Fibroblast of lung (primary cell): ENCODE measurements around the gene DIP2C. TPM values are rescaled to one million over a fixed set of nuclear protein-coding genes. Genes with fewer than 3 reads are reported as not detected.

Experiments
- DNase-seq, 2 donors: peaks; one replicate each; pipeline versions ENCODE4 v3.0.0 to v3.0.0-alpha.2; 2010; ENCODE audit warnings: low read depth in 2 of 2
- H2AFZ ChIP-seq: 2 replicates; pipeline ENCODE4 v1.5.1; 2012; ENCODE audit warnings: low read length, control low read depth, inconsistent platforms
- H3K27ac ChIP-seq: 2 replicates; pipeline ENCODE4 v1.5.1; 2011; ENCODE audit warnings: low read length, control low read depth; ENCODE audit not compliant: insufficient read depth
- H3K27me3 ChIP-seq: 2 replicates; pipeline ENCODE4 v1.5.1; 2011; ENCODE audit warnings: mild to moderate bottlenecking, low read length; ENCODE audit not compliant: control insufficient read depth, insufficient read depth
- H3K36me3 ChIP-seq: 2 replicates; pipeline ENCODE4 v1.5.1; 2011; ENCODE audit warnings: low read length; ENCODE audit not compliant: control insufficient read depth, insufficient read depth
- H3K4me1 ChIP-seq: 2 replicates; pipeline ENCODE4 v1.5.1; 2011; ENCODE audit warnings: low read length; ENCODE audit not compliant: control insufficient read depth, insufficient read depth; ENCODE audit errors: extremely low read depth
- H3K4me2 ChIP-seq: 2 replicates; pipeline ENCODE4 v1.5.1; 2011; ENCODE audit warnings: low read length, control low read depth; ENCODE audit not compliant: insufficient read depth; ENCODE audit errors: extremely low read depth
- H3K4me3 ChIP-seq, 4 experiments: fragments of 200-600 bp in 1 of 4; sonication (generic) in 1 of 4; replicated peaks in 1 of 4; 2 replicates each; pipeline ENCODE4 v1.5.1; 2011 to 2016; ENCODE audit warnings: low read length in 4 of 4, low read depth in 3 of 4, mild to moderate bottlenecking in 3 of 4, control low read depth in 2 of 4, inconsistent platforms in 1 of 4, mixed read lengths in 1 of 4; ENCODE audit not compliant: insufficient read depth in 1 of 4; ENCODE audit errors: control extremely low read depth in 1 of 4
- H3K79me2 ChIP-seq: 2 replicates; pipeline ENCODE4 v1.5.1; 2012; ENCODE audit warnings: mild to moderate bottlenecking, low read length, inconsistent platforms; ENCODE audit not compliant: control insufficient read depth, insufficient read depth
- H3K9ac ChIP-seq: 2 replicates; pipeline ENCODE4 v1.5.1; 2011; ENCODE audit warnings: mild to moderate bottlenecking, low read length, control low read depth; ENCODE audit not compliant: insufficient read depth
- H3K9me3 ChIP-seq: 2 replicates; pipeline ENCODE4 v1.5.1; 2012; ENCODE audit warnings: low read depth, low read length; ENCODE audit not compliant: control insufficient read depth, insufficient read depth
- H4K20me1 ChIP-seq: 2 replicates; pipeline ENCODE4 v1.5.1; 2011; ENCODE audit warnings: low read length; ENCODE audit not compliant: control insufficient read depth, insufficient read depth; ENCODE audit errors: extremely low read depth
- EZH2 ChIP-seq: IDR thresholded peaks from 2 replicates; pipeline ENCODE4 v1.5.1; 2012; ENCODE audit warnings: low read length, control low read depth, mild to moderate bottlenecking; ENCODE audit errors: missing control alignments
- polyA plus RNA-seq, 2 donors: library from polyadenylated mRNA; depleted of rRNA in 1 of 2; stranded (reverse) in 1 of 2; unstranded in 1 of 2; fragments of >200 nt; gene quantifications; 2 replicates each; pipeline ENCODE4 v1.2.1, GENCODE V29; 2011 to 2012; ENCODE audit warnings: missing spikeins in 1 of 2
- total RNA-seq: library from RNA; depleted of rRNA; stranded (reverse); fragments of >200 nt; gene quantifications from 2 replicates; pipeline ENCODE4 v1.2.1, GENCODE V29; 2014
- TF ChIP-seq, protein P1 (sequence below), 2 donors: IDR thresholded peaks in 1 of 2; conservative IDR thresholded peaks in 1 of 2; 1 replicate in 1 of 2; 2 replicates in 1 of 2; pipeline ENCODE4 v1.5.1; 2011 to 2012; ENCODE audit warnings: low read length in 2 of 2, control low read depth in 1 of 2, inconsistent platforms in 1 of 2, low read depth in 1 of 2, mild to moderate bottlenecking in 1 of 2

The DIP2C gene
- total and polyA plus RNA-seq, 2 donors (not counting 1 experiment from before 2014, with no cell fraction given): 10.7 to 18.3 TPM

DNA sequence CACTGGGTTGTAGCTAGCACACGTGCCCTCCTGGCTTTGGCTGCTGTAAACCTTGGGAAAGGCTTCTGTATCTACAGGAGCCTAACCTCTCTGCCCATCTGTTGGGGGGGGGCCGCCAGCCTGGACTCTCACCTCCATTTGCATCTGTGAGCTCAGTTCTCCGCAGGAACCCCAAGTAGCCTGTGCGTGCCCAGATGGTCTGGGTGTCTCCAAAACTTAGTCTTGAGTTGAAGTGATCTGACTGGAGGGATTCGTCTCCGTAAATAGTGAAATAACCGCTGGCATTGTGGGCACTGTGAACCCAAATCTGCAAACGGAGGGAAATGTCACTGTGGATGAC lies 406.4 kb downstream of the DIP2C start:
- TF ChIP-seq, protein P1, sequence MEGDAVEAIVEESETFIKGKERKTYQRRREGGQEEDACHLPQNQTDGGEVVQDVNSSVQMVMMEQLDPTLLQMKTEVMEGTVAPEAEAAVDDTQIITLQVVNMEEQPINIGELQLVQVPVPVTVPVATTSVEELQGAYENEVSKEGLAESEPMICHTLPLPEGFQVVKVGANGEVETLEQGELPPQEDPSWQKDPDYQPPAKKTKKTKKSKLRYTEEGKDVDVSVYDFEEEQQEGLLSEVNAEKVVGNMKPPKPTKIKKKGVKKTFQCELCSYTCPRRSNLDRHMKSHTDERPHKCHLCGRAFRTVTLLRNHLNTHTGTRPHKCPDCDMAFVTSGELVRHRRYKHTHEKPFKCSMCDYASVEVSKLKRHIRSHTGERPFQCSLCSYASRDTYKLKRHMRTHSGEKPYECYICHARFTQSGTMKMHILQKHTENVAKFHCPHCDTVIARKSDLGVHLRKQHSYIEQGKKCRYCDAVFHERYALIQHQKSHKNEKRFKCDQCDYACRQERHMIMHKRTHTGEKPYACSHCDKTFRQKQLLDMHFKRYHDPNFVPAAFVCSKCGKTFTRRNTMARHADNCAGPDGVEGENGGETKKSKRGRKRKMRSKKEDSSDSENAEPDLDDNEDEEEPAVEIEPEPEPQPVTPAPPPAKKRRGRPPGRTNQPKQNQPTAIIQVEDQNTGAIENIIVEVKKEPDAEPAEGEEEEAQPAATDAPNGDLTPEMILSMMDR (conservative IDR thresholded peaks at IDR 0.05 in 1 of 2, IDR thresholded peaks at IDR 0.05 in 1 of 2; ENCODE audit: low read depth in 1 of 2, low read length in 2 of 2): no peak
- no peak for TF ChIP-seq EZH2
- H3K4me3 ChIP-seq: no peak overlapping the region
- H3K79me2 ChIP-seq: no peaks in the 10 kb centered on the region
- peaks cover 9% of the 10 kb centered on the region for H3K4me1 ChIP-seq
- H3K9ac ChIP-seq: no peak overlapping the region
- no peak overlapping the region for H2AFZ ChIP-seq
- H3K27ac ChIP-seq: no peak overlapping the region
- no peak overlapping the region for H3K4me2 ChIP-seq
- no peaks in the 10 kb centered on the region for H3K27me3 ChIP-seq
- no peak for DNase-seq
- no peaks in the 10 kb centered on the region for H3K9me3 ChIP-seq
- no peaks in the 10 kb centered on the region for H4K20me1 ChIP-seq
- H3K36me3 ChIP-seq: peaks cover 8% of the 10 kb centered on the region

DNA sequence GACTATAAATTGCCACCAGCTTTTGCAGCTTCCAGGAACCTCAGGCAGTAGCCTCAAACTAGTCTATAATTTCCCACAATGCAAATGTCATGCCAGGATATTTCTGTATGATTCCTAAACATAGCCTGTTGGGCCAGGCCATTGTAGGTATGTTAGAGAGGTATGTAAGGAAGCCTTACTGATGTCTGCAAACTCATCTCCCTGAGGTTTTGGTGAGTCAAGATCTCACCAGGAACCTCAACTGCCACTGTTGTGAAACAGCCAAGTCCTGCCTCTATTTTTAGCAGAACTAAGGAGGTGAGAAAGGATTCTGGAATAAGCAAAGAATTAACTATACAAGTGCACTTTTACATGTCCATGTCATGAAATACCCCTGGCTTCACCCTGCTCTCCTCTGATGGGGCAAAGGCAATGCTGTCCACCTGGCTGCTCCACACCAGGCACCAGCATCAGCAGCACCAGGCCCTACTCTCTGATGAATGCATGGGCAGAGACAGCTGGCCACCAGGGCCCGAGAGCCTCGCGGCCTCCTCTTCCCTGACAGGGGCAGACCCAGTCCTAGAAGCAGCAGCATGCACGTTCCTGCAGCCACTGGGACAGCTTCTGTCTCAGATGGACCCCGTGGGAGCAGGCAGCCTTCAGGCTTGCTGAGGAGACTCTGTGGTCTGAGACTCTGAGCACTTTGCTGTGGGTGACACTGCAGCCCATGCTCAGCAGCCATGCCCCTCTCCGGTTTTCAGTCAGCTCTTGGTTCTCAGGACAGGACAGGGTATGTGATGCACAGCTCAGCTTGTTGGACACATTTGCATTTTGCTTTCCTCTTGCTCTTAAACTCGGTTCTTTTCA lies 407.0 kb downstream of the DIP2C start:
- peak in 1 of 2 donors; percentile 72 for DNase-seq
- Histone ChIP-seq H3K9me3 (no peaks in the 10 kb centered on the region), H3K36me3 (peaks cover 8% of the 10 kb centered on the region), H3K27me3 (no peaks in the 10 kb centered on the region), H4K20me1 (no peaks in the 10 kb centered on the region), H3K27ac (no peak overlapping the region), H2AFZ (no peak overlapping the region), H3K4me2 (no peak overlapping the region), H3K4me3 (no peak overlapping the region), H3K9ac (no peak overlapping the region), H3K4me1 (peaks cover 9% of the 10 kb centered on the region), H3K79me2 (no peaks in the 10 kb centered on the region)
- TF ChIP-seq, protein P1 (conservative IDR thresholded peaks at IDR 0.05 in 1 of 2, IDR thresholded peaks at IDR 0.05 in 1 of 2; ENCODE audit: low read depth in 1 of 2, low read length in 2 of 2): no peak
- TF ChIP-seq EZH2: no peak

DNA sequence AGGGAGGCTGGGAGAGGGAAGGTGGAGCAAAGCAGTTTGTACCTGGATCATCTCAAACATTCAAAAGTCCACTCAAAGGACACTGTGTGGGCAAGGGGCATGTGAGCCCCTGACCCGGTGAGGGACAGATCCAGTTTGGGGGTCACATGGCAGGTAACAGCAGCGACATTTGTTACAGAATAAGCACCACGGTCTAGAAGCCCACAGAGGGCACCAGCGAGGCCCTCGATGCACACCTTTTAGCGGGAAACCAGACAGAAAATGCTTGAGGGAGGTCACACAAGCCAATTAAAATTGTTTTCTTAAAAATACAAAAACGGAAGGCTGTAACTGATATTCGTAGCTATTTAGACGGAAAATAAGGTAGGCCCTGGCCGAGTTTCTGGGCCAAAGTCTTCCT lies 409.8 kb downstream of the DIP2C start:
- no peaks in the 10 kb centered on the region for H3K79me2 ChIP-seq
- H3K27me3 ChIP-seq: no peaks in the 10 kb centered on the region
- no peak for DNase-seq
- H3K36me3 ChIP-seq: peaks cover 8% of the 10 kb centered on the region
- TF ChIP-seq EZH2: no peak
- TF ChIP-seq, protein P1 (conservative IDR thresholded peaks at IDR 0.05 in 1 of 2, IDR thresholded peaks at IDR 0.05 in 1 of 2; ENCODE audit: low read depth in 1 of 2, low read length in 2 of 2): no peak
- no peak overlapping the region for H3K27ac ChIP-seq
- peaks cover 4% of the 10 kb centered on the region for H3K4me1 ChIP-seq
- no peak overlapping the region for H3K9ac ChIP-seq
- no peaks in the 10 kb centered on the region for H3K9me3 ChIP-seq
- no peaks in the 10 kb centered on the region for H4K20me1 ChIP-seq
- H3K4me2 ChIP-seq: no peak overlapping the region
- H2AFZ ChIP-seq: no peak overlapping the region
- H3K4me3 ChIP-seq: no peak overlapping the region
